ENCODE data around the gene VSIR. TPM values are rescaled to one million over a fixed set of nuclear protein-coding genes. Genes with fewer than 3 reads are reported as not detected.

Gene VSIR
- total and polyA plus RNA-seq, 2 donors from 2014 or later = 32.1 to 66.6 TPM

- Histone ChIP-seq H3K27me3 (ENCODE audit: control insufficient read depth, insufficient read depth, low read length) (no peaks in the 10 kb centered on the region), H3K27ac (ENCODE audit: low read depth in 2 of 2, low read length in 2 of 2) (no peak overlapping the region), H3K4me3 (ENCODE audit: low read length in 3 of 3) (no peak overlapping the region), H3K9ac (ENCODE audit: low read length in 3 of 3) (no peak overlapping the region), H3K9me3 (ENCODE audit: control insufficient read depth in 2 of 3, insufficient read depth in 1 of 3, low read length in 3 of 3) (no peaks in the 10 kb centered on the region), H3K36me3 (ENCODE audit: control insufficient read depth in 2 of 3, insufficient read depth in 3 of 3, low read length in 3 of 3) (peaks cover 9 to 63% (median 51%) of the 10 kb centered on the region in 3 donors), H3K4me1 (ENCODE audit: control insufficient read depth in 2 of 3, insufficient read depth in 2 of 3, low read depth in 1 of 3, low read length in 3 of 3) (no peaks in the 10 kb centered on the region)
- TF ChIP-seq CTCF (IDR thresholded peaks at IDR 0.05; ENCODE audit: borderline replicate concordance, extremely low read depth, insufficient read depth) = no peak
- DNase-seq (no peak), FAIRE-seq (no peak)
- intact Hi-C loops (cut with DNase I) = no loop called here
Observed at GRCh38 chr10:71817831-71818655, 44.7 kb upstream of the VSIR start.

- Histone ChIP-seq H3K9ac (ENCODE audit: low read length in 3 of 3) (no peak overlapping the region), H3K4me1 (ENCODE audit: control insufficient read depth in 2 of 3, insufficient read depth in 2 of 3, low read depth in 1 of 3, low read length in 3 of 3) (peaks cover 0 to 7% (median 0%) of the 10 kb centered on the region in 3 donors), H3K36me3 (ENCODE audit: control insufficient read depth in 2 of 3, insufficient read depth in 3 of 3, low read length in 3 of 3) (peaks cover 9 to 59% (median 45%) of the 10 kb centered on the region in 3 donors), H3K27me3 (ENCODE audit: control insufficient read depth, insufficient read depth, low read length) (no peaks in the 10 kb centered on the region), H3K4me3 (ENCODE audit: low read length in 3 of 3) (no peak overlapping the region), H3K27ac (ENCODE audit: low read depth in 2 of 2, low read length in 2 of 2) (no peak overlapping the region), H3K9me3 (ENCODE audit: control insufficient read depth in 2 of 3, insufficient read depth in 1 of 3, low read length in 3 of 3) (no peaks in the 10 kb centered on the region)
- no peak for FAIRE-seq
- no peak for DNase-seq
- intact Hi-C loops (cut with DNase I) = no loop called here
- no peak for TF ChIP-seq CTCF (IDR thresholded peaks at IDR 0.05; ENCODE audit: borderline replicate concordance, extremely low read depth, insufficient read depth)
Observed at GRCh38 chr10:71816936-71817618, 43.8 kb upstream of the VSIR start.

- FAIRE-seq (no peak), DNase-seq (no peak)
- no peak for TF ChIP-seq CTCF (IDR thresholded peaks at IDR 0.05; ENCODE audit: borderline replicate concordance, extremely low read depth, insufficient read depth)
- Histone ChIP-seq H3K4me1 (ENCODE audit: control insufficient read depth in 2 of 3, insufficient read depth in 2 of 3, low read depth in 1 of 3, low read length in 3 of 3) (peaks cover 0 to 8% (median 0%) of the 10 kb centered on the region in 3 donors), H3K9me3 (ENCODE audit: control insufficient read depth in 2 of 3, insufficient read depth in 1 of 3, low read length in 3 of 3) (no peaks in the 10 kb centered on the region), H3K27me3 (ENCODE audit: control insufficient read depth, insufficient read depth, low read length) (no peaks in the 10 kb centered on the region), H3K4me3 (ENCODE audit: low read length in 3 of 3) (no peak overlapping the region), H3K9ac (ENCODE audit: low read length in 3 of 3) (no peak overlapping the region), H3K27ac (ENCODE audit: low read depth in 2 of 2, low read length in 2 of 2) (no peak overlapping the region), H3K36me3 (ENCODE audit: control insufficient read depth in 2 of 3, insufficient read depth in 3 of 3, low read length in 3 of 3) (peaks cover 6 to 52% (median 38%) of the 10 kb centered on the region in 3 donors)
- intact Hi-C loops (cut with DNase I) = no loop called here
Observed at GRCh38 chr10:71816421-71816851, 43.1 kb upstream of the VSIR start.

All from kidney (tissue), 14 donors.